Measurements from ENCODE around the gene FGF18. TPM values are rescaled to one million over a fixed set of nuclear protein-coding genes. Genes with fewer than 3 reads are reported as not detected.
A peak's percentile ranks its signal among the peaks of the same experiment; 100 is the strongest.

FGF18 gene
- total RNA-seq, 1 donor from 2014 or later, result 6.9 TPM

GRCh38 chr5:171420431-171421241 lies 1.2 kb downstream of the FGF18 start:
- no peak for TF ChIP-seq CTCF (IDR thresholded peaks at IDR 0.05)
- Histone ChIP-seq H3K9me3 (no peaks in the 10 kb centered on the region), H3K4me3 (peak overlapping the region; percentile 59 to 65), H3K27me3 (no peaks in the 10 kb centered on the region), H3K36me3 (no peaks in the 10 kb centered on the region), H3K4me1 (peaks cover 14 to 15% of the 10 kb centered on the region in 2 donors), H3K27ac (peak overlapping the region; percentile 31 to 39)
- peak; percentile 27 to 91 for DNase-seq (ENCODE audit: low spot score in 2 of 2)
- intact Hi-C loops (cut with DNase I), result loop anchor here (2.0 to 5.0 kb wide), 5 partner anchors 30 to 622 kb away; no protein-coding TSS in a partner anchor

DNA sequence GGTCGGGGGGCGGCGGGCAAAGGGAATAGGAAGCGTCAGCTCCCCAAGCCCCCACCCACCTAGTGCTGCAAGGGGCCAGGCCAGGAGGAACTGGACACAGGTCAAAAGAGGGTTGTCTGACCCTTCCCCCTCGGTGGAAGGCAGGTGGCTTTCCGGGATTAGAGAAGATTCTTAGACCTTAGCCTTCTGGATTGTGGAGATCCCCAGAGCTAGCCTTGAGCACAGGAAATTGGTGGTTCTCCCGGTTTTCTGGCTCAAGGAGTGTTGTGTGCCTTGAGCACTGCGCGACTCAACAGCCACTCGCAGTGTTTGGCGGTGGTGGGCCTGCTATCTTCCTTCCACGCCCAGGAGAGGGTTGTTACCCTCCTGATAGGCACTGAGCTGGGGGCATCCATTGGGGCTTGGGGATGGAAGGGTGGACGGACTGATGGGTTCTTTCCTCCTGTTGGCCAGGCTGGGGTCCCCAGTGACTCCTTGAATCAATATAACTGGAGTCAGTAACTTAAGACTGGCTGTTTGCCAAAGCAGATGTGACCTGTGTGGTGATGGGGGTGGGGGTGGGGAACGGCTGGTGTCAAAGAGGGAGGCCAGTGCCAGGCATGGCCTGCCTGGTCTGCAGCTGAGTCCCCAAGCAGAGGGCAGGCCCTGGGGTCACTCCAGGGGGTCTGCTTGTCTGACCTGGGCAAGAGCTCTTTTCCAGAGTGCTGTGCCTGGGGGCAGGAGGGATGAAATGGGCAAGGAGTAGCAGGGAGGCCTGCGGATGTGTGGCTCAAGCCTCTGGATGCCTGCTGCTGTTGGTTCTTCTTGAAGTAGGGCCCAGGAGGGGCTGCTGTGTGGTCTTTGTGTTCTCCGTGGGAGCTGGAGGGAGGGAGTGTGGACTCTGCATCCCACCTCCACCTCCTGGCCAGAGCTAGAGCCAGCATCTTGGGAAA lies 2.1 kb downstream of the FGF18 start:
- no peak for TF ChIP-seq CTCF (IDR thresholded peaks at IDR 0.05)
- intact Hi-C loops (cut with DNase I), result loop anchor here (2.0 to 5.0 kb wide), 5 partner anchors 29 to 621 kb away; no protein-coding TSS in a partner anchor
- Histone ChIP-seq H3K27ac (peak overlapping the region; percentile 31 to 39), H3K36me3 (no peaks in the 10 kb centered on the region), H3K4me3 (peak overlapping the region in 1 of 2 donors; percentile 65), H3K27me3 (no peaks in the 10 kb centered on the region), H3K9me3 (no peaks in the 10 kb centered on the region), H3K4me1 (peaks cover 14 to 15% of the 10 kb centered on the region in 2 donors)
- DNase-seq (ENCODE audit: low spot score in 2 of 2), result peak in 1 of 2 donors; percentile 59

DNA sequence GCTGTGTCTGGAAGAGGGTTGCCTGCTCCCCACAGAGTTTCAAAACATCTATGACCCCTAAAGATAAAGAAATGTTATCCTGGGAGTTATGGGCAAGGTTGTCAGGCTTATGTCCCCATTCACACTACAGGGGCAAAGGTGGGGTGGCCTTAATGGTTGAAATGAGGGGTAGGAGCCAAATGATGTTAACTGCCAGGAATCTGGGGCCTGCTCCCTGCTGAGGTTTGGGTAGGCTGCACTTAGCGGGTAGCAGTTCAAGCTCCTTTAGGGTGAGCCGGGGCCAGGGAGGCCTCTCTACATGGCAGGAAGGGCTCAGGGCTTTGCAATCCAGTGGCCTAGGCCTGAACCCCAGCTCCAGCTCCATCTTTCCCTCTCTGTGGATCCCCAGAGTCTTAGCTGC lies 3.0 kb downstream of the FGF18 start:
- Histone ChIP-seq H3K27ac (no peak overlapping the region), H3K4me3 (no peak overlapping the region), H3K4me1 (peaks cover 14 to 15% of the 10 kb centered on the region in 2 donors), H3K27me3 (no peaks in the 10 kb centered on the region), H3K36me3 (no peaks in the 10 kb centered on the region), H3K9me3 (no peaks in the 10 kb centered on the region)
- TF ChIP-seq CTCF (IDR thresholded peaks at IDR 0.05), result no peak
- DNase-seq (ENCODE audit: low spot score in 2 of 2), result no peak
- intact Hi-C loops (cut with DNase I), result loop anchor here (5.0 kb wide), 1 partner anchor 620 kb away; no protein-coding TSS in a partner anchor

DNA sequence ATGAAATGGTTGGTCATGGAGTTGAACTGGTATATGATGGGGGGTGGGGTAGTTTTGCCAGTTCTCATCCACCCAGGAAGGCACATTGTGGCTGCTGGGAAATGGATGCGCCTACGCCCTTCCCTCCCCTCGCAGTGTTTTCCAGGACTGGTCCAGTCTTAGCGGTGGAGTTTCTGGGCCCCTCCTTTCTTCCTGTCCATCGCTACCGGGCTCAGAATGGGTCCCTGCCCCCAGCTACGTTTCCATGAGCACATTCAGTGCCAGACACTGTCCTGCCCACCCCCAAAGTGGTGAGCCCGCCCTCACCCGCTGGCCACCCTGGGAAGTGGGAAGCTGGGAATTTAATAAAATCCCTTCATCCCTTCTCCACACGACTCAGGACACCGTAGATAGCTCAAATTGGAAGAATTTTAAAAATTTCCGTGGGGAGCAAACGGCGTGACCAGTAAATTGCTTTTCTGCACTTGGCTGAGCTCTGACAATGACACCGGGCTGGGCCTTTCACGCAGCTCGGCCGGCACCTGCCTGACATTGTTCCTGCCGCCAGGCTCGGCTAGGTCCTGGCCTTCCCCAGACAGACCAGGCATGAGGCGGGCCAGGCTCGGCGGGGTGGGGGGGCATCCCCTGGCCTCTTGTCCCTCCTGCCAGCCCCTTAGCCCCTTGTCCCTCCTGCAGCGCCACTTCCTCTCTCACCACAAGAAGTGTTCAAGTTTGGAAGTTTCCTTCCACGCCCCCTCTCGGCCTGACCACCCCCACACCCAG lies 3.6 kb downstream of the FGF18 start:
- Histone ChIP-seq H3K4me1 (peaks cover 14 to 15% of the 10 kb centered on the region in 2 donors), H3K27ac (no peak overlapping the region), H3K27me3 (no peaks in the 10 kb centered on the region), H3K36me3 (no peaks in the 10 kb centered on the region), H3K9me3 (no peaks in the 10 kb centered on the region), H3K4me3 (no peak overlapping the region)
- intact Hi-C loops (cut with DNase I), result loop anchor here (5.0 kb wide), 1 partner anchor 619 kb away; no protein-coding TSS in a partner anchor
- no peak for TF ChIP-seq CTCF (IDR thresholded peaks at IDR 0.05)
- peak in 1 of 2 donors; percentile 58 for DNase-seq (ENCODE audit: low spot score in 2 of 2)

GRCh38 chr5:171424726-171425125 lies 5.3 kb downstream of the FGF18 start:
- Histone ChIP-seq H3K27me3 (no peaks in the 10 kb centered on the region), H3K4me3 (no peak overlapping the region), H3K36me3 (no peaks in the 10 kb centered on the region), H3K9me3 (no peaks in the 10 kb centered on the region), H3K27ac (no peak overlapping the region), H3K4me1 (peaks cover 7 to 8% of the 10 kb centered on the region in 2 donors)
- no peak for TF ChIP-seq CTCF (IDR thresholded peaks at IDR 0.05)
- intact Hi-C loops (cut with DNase I), result loop anchor here (5.0 kb wide), 1 partner anchor 618 kb away; no protein-coding TSS in a partner anchor
- DNase-seq (ENCODE audit: low spot score in 2 of 2), result peak in 1 of 2 donors; percentile 4
